NCI-H2029 treated with DMSO at 0.1 percent for 48 hours (cell line): ENCODE data around the gene GJB6.
"Not testable (repeated sequence)": the region's sequence is repeated elsewhere in the genome, so short reads cannot be mapped to it uniquely, and the experiment has no call there.

Experiments
- DNase-seq: peaks from one replicate; lab custom pipeline; 2025; lab: John Stamatoyannopoulos, UW

The GJB6 gene

GRCh38 chr13:20231839-20232555, at the start of gene GJB6:
GJB6 (minus strand) TSS chr13:20232319; CDS start chr13:20223480, 8,839 bp downstream.
- no peak for DNase-seq

- DNase-seq, result not testable (repeated sequence)
These were observed 44.8 kb upstream of the GJB6 start for GRCh38 chr13:20276901-20277300.

GRCh38 chr13:20274466-20274865, 42.3 kb upstream of the GJB6 start:
- DNase-seq, result no peak

- no peak for DNase-seq
These were observed 40.6 kb upstream of the GJB6 start for GRCh38 chr13:20272588-20273171.

- DNase-seq, result no peak
These were observed 40.0 kb upstream of the GJB6 start for GRCh38 chr13:20272104-20272503.

GRCh38 chr13:20271441-20271840, 39.3 kb upstream of the GJB6 start:
- no peak for DNase-seq

- DNase-seq, result no peak
These were observed 38.2 kb upstream of the GJB6 start for GRCh38 chr13:20270163-20270865.

GRCh38 chr13:20264271-20265018, 32.3 kb upstream of the GJB6 start:
- no peak for DNase-seq

- no peak for DNase-seq
These were observed 31.4 kb upstream of the GJB6 start for GRCh38 chr13:20263393-20264044.

- no peak for DNase-seq
These were observed 26.8 kb upstream of the GJB6 start for GRCh38 chr13:20258963-20259288.

- no peak for DNase-seq
These were observed 26.3 kb upstream of the GJB6 start for GRCh38 chr13:20258208-20258962.

- DNase-seq, result no peak
These were observed 22.0 kb upstream of the GJB6 start for GRCh38 chr13:20254076-20254475.

GRCh38 chr13:20249913-20250312, 17.8 kb upstream of the GJB6 start:
- no peak for DNase-seq

GRCh38 chr13:20247963-20248362, 15.8 kb upstream of the GJB6 start:
- no peak for DNase-seq

- no peak for DNase-seq
These were observed 15.3 kb upstream of the GJB6 start for GRCh38 chr13:20247403-20247802.

- no peak for DNase-seq
These were observed 9.5 kb upstream of the GJB6 start for GRCh38 chr13:20241593-20241992.

GRCh38 chr13:20239748-20240147, 7.6 kb upstream of the GJB6 start:
- DNase-seq, result no peak

GRCh38 chr13:20232556-20233277, 598 bp upstream of the GJB6 start:
- no peak for DNase-seq

- no peak for DNase-seq
These were observed 943 bp downstream of the GJB6 start for GRCh38 chr13:20230913-20231838.

GRCh38 chr13:20227730-20228129, 4.4 kb downstream of the GJB6 start:
- no peak for DNase-seq
